Measurements from ENCODE around the gene TM7SF2. TPM values are rescaled to one million over a fixed set of nuclear protein-coding genes. Genes with fewer than 3 reads are reported as not detected.

The TM7SF2 gene
- total and polyA plus RNA-seq, 2 of the 13 experiments (the other 11 are each of a cell fraction or from before 2014, with no cell fraction given) = 56.0 to 66.9 TPM

DNA sequence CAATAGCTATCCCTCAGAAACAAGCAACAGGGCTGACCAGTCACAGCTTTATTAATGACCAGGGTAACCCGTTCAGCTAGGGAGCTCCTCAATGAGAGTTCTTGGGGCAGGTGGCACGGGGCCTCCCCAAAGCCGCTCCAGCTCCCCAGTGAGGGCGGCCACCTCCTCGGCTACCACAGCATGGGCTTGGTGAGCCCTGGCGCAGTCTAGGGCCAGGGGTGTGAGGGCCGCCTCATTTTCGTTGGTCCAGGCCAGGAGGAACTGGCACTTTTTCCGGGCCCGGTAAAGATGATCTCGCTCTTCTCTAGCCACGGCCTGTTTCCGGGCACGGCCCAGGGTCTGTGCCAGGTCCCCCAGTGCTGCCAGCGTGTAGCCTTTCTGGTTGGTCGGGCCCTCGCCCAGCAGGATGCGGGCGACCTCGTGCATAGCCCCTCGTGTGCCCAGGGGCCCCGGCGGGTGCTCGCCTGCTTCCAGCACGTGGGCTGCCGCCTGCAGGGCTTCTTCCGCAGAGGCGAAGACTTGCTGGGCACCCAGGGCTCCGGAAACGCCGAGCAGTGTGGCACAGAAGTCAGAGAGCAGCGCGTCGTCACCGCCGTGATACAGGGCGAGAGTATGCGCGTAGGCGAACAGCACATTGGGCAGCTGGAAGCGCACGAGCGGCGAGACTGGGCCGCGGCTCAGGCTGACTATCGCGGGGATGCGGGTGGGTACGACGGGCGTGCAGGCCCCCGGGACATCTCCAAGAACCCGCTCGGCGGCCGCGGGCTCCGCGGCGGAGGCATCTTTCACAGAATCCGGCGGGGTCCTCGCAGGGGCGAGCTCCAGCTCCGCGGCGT is 4.9 kb downstream of the TM7SF2 start (continued):
- TF ChIP-seq CHD2 (IDR thresholded peaks at IDR 0.05; ENCODE audit: low read depth, low read length) (no peak), NR2F6 (IDR thresholded peaks at IDR 0.05) (no peak), NR2F6 (CRISPR knock-in tag; IDR thresholded peaks at IDR 0.05) (no peak), GTF2F1 (IDR thresholded peaks at IDR 0.05; ENCODE audit: low read length) (no peak), NR2F2 (IDR thresholded peaks at IDR 0.05; ENCODE audit: borderline replicate concordance, low read depth) (peak; percentile 10; the same call in 1 of the 2 replicates), PAF1 (CRISPR knock-in tag; IDR thresholded peaks at IDR 0.05) (peak; percentile 71; the same call in 1 of the 2 replicates), KDM2A (CRISPR knock-in tag; IDR thresholded peaks at IDR 0.05; ENCODE audit: borderline replicate concordance, low read depth) (peak; percentile 1; the same call in 1 of the 2 replicates), CBX2 (IDR thresholded peaks at IDR 0.05; ENCODE audit: low read depth, low read length) (no peak), CBX2 (CRISPR knock-in tag; IDR thresholded peaks at IDR 0.05; ENCODE audit: low read depth) (no peak), HNRNPL (IDR thresholded peaks at IDR 0.05; ENCODE audit: low read depth, low read length) (0 out of 2 replicates have a peak, but pooled peaks have one; percentile 60), SATB2 (CRISPR knock-in tag; IDR thresholded peaks at IDR 0.05) (0 out of 2 replicates have a peak, but pooled peaks have one; percentile 15), ETV5 (CRISPR knock-in tag; IDR thresholded peaks at IDR 0.05; ENCODE audit: borderline replicate concordance) (peak; percentile 19; the same call in 1 of the 2 replicates), SRSF9 (IDR thresholded peaks at IDR 0.05; ENCODE audit: borderline replicate concordance, insufficient read depth, low read depth, low read length, poor library complexity, severe bottlenecking) (no peak), ZSCAN9 (CRISPR knock-in tag; IDR thresholded peaks at IDR 0.05; ENCODE audit: borderline replicate concordance) (0 out of 2 replicates have a peak, but pooled peaks have one; percentile 14), GATA4 (IDR thresholded peaks at IDR 0.05; ENCODE audit: borderline replicate concordance, low read depth) (no peak), ZFP37 (CRISPR knock-in tag; IDR thresholded peaks at IDR 0.05; ENCODE audit: borderline replicate concordance) (no peak), ZFY (CRISPR knock-in tag; IDR thresholded peaks at IDR 0.05) (no peak), XRCC5 (optimal IDR thresholded peaks at IDR 0.05; ENCODE audit: low read length) (no peak), NFE2 (CRISPR knock-in tag; IDR thresholded peaks at IDR 0.05) (no peak), RXRB (CRISPR knock-in tag; IDR thresholded peaks at IDR 0.05; ENCODE audit: borderline replicate concordance) (no peak), ZNF709 (CRISPR knock-in tag; IDR thresholded peaks at IDR 0.05) (peak; percentile 59; the same call in 1 of the 2 replicates), SRSF1 (optimal IDR thresholded peaks at IDR 0.05; ENCODE audit: low read depth, low read length) (peak; percentile 4), ZNF253 (CRISPR knock-in tag; IDR thresholded peaks at IDR 0.05; ENCODE audit: borderline replicate concordance) (0 out of 2 replicates have a peak, but pooled peaks have one; percentile 36), SAFB2 (CRISPR knock-in tag; IDR thresholded peaks at IDR 0.05; ENCODE audit: borderline replicate concordance, low read depth) (no peak), ZNF101 (CRISPR knock-in tag; IDR thresholded peaks at IDR 0.05; ENCODE audit: borderline replicate concordance, low read depth) (no peak), ZNF296 (CRISPR knock-in tag; conservative IDR thresholded peaks at IDR 0.05) (0 out of 2 replicates have a peak, but pooled peaks have one; percentile 5), ZNF230 (CRISPR knock-in tag; IDR thresholded peaks at IDR 0.05) (0 out of 2 replicates have a peak, but pooled peaks have one; percentile 2), ZNF317 (CRISPR knock-in tag; IDR thresholded peaks at IDR 0.05) (no peak), ZNF737 (CRISPR knock-in tag; IDR thresholded peaks at IDR 0.05; ENCODE audit: borderline replicate concordance) (no peak), U2AF2 (IDR thresholded peaks at IDR 0.05; ENCODE audit: low read depth, low read length) (no peak), ZNF780A (CRISPR knock-in tag; IDR thresholded peaks at IDR 0.05) (no peak)
- TF ChIP-seq, protein P1, sequence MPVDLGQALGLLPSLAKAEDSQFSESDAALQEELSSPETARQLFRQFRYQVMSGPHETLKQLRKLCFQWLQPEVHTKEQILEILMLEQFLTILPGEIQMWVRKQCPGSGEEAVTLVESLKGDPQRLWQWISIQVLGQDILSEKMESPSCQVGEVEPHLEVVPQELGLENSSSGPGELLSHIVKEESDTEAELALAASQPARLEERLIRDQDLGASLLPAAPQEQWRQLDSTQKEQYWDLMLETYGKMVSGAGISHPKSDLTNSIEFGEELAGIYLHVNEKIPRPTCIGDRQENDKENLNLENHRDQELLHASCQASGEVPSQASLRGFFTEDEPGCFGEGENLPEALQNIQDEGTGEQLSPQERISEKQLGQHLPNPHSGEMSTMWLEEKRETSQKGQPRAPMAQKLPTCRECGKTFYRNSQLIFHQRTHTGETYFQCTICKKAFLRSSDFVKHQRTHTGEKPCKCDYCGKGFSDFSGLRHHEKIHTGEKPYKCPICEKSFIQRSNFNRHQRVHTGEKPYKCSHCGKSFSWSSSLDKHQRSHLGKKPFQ (CRISPR knock-in tag; IDR thresholded peaks at IDR 0.05; ENCODE audit: insufficient replicate concordance) = peak; percentile 4

Data from HepG2 (cell line).